Transverse colon (tissue), 3 donors: ENCODE measurements around the gene ADAMTS14.

Source experiments
- EP300 ChIP-seq: sonication (generic); formaldehyde crosslinking; IDR thresholded peaks from one replicate; pipeline ENCODE4 v1.6.1; 2017; ENCODE audit warnings: antibody characterized with exemption, low read depth
- TF ChIP-seq, protein P1 (sequence below), 5 experiments: fragments of 200-600 bp in 3 of 5; fragments of 450-650 bp in 2 of 5; sonication (generic) in 3 of 5; IDR thresholded peaks; 1 replicate in 2 of 5; 2 replicates in 3 of 5; pipeline ENCODE4 v1.5.1; 2016 to 2017; ENCODE audit warnings: antibody characterized with exemption in 5 of 5, inconsistent platforms in 3 of 5, mild to moderate bottlenecking in 2 of 5, moderate library complexity in 1 of 5

DNA sequence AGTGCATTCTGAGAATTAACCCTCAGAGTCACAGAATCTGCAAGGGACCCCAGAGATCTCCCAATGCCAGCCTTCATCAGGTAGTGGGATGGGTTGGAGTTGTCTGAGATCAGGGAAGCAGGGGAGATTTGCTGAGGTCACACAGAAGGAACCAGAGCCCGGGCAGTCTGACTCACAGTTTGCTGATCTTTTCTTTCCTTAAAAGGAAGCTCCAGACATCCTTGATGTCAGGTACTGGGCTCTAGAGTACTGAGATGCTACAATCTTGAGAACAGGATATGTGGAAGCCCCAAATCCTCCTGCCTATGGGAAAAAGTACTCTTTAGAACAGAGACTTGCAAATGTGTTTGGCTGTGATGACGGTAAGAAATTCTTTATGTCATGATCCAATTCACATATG, 112.2 kb downstream of the ADAMTS14 start:
- no peak for TF ChIP-seq EP300
- TF ChIP-seq, protein P1, sequence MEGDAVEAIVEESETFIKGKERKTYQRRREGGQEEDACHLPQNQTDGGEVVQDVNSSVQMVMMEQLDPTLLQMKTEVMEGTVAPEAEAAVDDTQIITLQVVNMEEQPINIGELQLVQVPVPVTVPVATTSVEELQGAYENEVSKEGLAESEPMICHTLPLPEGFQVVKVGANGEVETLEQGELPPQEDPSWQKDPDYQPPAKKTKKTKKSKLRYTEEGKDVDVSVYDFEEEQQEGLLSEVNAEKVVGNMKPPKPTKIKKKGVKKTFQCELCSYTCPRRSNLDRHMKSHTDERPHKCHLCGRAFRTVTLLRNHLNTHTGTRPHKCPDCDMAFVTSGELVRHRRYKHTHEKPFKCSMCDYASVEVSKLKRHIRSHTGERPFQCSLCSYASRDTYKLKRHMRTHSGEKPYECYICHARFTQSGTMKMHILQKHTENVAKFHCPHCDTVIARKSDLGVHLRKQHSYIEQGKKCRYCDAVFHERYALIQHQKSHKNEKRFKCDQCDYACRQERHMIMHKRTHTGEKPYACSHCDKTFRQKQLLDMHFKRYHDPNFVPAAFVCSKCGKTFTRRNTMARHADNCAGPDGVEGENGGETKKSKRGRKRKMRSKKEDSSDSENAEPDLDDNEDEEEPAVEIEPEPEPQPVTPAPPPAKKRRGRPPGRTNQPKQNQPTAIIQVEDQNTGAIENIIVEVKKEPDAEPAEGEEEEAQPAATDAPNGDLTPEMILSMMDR (IDR thresholded peaks at IDR 0.05) = no peak
